ENCODE measurements around the gene RBM33. TPM values are rescaled to one million over a fixed set of nuclear protein-coding genes. Genes with fewer than 3 reads are reported as not detected.

Gene RBM33
- total and polyA plus RNA-seq, 9 of the 15 experiments (the other 6 are each of a cell fraction or from before 2014, with no cell fraction given): 4.4 to 80.7 (median 27.3) TPM

DNA sequence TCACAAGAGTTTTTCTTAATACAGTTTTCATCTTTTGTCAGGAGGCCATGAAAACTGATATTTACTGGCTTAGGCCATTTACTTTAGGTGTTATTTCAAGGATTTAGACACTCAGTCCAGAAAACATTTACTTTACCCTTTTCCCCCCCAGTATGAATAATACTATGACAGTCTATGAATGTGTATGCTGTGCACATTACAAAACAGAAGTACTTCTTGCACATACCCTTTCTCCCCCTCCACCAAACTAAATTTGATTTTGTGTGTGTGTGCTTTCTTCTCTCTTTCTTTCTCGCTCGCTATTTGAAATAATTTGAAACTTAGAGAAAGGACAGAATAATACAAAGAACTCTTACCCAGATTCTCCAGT, 41.3 kb downstream of the RBM33 start:
- Histone ChIP-seq H3K4me2 (ENCODE audit: insufficient read depth, low read length) (no peak overlapping the region), H3K79me2 (ENCODE audit: control insufficient read depth, insufficient read depth, low read length) (peaks cover 67% of the 10 kb centered on the region), H2AFZ (ENCODE audit: low read depth, low read length) (no peak overlapping the region), H3K4me1 (replicated peaks in 1 of 2; ENCODE audit: control insufficient read depth in 2 of 2, insufficient read depth in 2 of 2, low read length in 2 of 2) (peaks cover 0 to 21% of the 10 kb centered on the region in 2 experiments; a peak in 3 of 5 replicates), H3K9me1 (ENCODE audit: control insufficient read depth, insufficient read depth, low read length) (no peaks in the 10 kb centered on the region), H3K9ac (ENCODE audit: insufficient read depth in 1 of 2, low read depth in 2 of 2, low read length in 2 of 2) (no peak overlapping the region), H4K20me1 (replicated peaks; ENCODE audit: control insufficient read depth, insufficient read depth, low read length) (peaks cover 15% of the 10 kb centered on the region), H3K27me3 (ENCODE audit: control insufficient read depth in 2 of 2, insufficient read depth in 2 of 2, low read length in 2 of 2) (no peaks in the 10 kb centered on the region), H3K27ac (ENCODE audit: extremely low read depth, low read depth, low read length) (no peak overlapping the region), H3K9me3 (replicated peaks; ENCODE audit: control insufficient read depth, insufficient read depth, low read depth, low read length) (no peaks in the 10 kb centered on the region), H3K36me3 (ENCODE audit: control insufficient read depth, insufficient read depth, low read length) (peaks cover 54% of the 10 kb centered on the region), H3K4me3 (no peak overlapping the region)
- DNase-seq (ENCODE audit: extremely low read depth in 1 of 4, low spot score in 3 of 4) (no peak), ATAC-seq (no peak), FAIRE-seq (no peak)
- BruUV-seq (replicated peaks): no TSS peak
- in situ Hi-C loops (cut with MboI) (no loop called here), intact Hi-C loops (cut with micrococcal nuclease) (no loop called here)
- WGBS (ENCODE audit: insufficient coverage, low coverage, missing lambda C conversion rate): 97% methylated on average over 2 of the region's 2 CpGs
- POLR2A ChIA-PET: interaction anchor here (0.6 kb wide), 1 partner anchor 9 kb away, joined by 3 read pairs; no protein-coding TSS in a partner anchor
- CTCF ChIA-PET (ENCODE audit: low intra/inter-chr PET ratio): no interaction called here
- TF ChIP-seq NFE2 (IDR thresholded peaks at IDR 0.05; ENCODE audit: low read depth): no peak
- no peak for TF ChIP-seq SMAD4 (CRISPR knock-in tag; conservative IDR thresholded peaks at IDR 0.05)
- no peak for TF ChIP-seq XRCC5 (IDR thresholded peaks at IDR 0.05; ENCODE audit: low read depth, low read length)
- TF ChIP-seq ZNF316 (IDR thresholded peaks at IDR 0.05): no peak
- TF ChIP-seq PTBP1 (IDR thresholded peaks at IDR 0.05; ENCODE audit: low read depth, low read length): no peak
- TF ChIP-seq ZNF41 (CRISPR knock-in tag; conservative IDR thresholded peaks at IDR 0.05): no peak
- TF ChIP-seq GTF2F1 (IDR thresholded peaks at IDR 0.05; ENCODE audit: low read depth, low read length): no peak
- no peak for TF ChIP-seq CTCF (IDR thresholded peaks at IDR 0.05 in 2 of 3, conservative IDR thresholded peaks at IDR 0.05 in 1 of 3; ENCODE audit: insufficient read depth in 2 of 3, low read depth in 1 of 3, low read length in 3 of 3)
- no peak for TF ChIP-seq BRD4 (IDR thresholded peaks at IDR 0.05)
- TF ChIP-seq NFE2L1 (tag; IDR thresholded peaks at IDR 0.05; ENCODE audit: borderline replicate concordance, low read depth): no peak
- TF ChIP-seq CXXC5 (CRISPR knock-in tag; IDR thresholded peaks at IDR 0.05): no peak
- TF ChIP-seq L3MBTL2 (IDR thresholded peaks at IDR 0.05): no peak
- TF ChIP-seq RUNX1 (IDR thresholded peaks at IDR 0.05; ENCODE audit: low read depth): no peak
- TF ChIP-seq, protein P1, sequence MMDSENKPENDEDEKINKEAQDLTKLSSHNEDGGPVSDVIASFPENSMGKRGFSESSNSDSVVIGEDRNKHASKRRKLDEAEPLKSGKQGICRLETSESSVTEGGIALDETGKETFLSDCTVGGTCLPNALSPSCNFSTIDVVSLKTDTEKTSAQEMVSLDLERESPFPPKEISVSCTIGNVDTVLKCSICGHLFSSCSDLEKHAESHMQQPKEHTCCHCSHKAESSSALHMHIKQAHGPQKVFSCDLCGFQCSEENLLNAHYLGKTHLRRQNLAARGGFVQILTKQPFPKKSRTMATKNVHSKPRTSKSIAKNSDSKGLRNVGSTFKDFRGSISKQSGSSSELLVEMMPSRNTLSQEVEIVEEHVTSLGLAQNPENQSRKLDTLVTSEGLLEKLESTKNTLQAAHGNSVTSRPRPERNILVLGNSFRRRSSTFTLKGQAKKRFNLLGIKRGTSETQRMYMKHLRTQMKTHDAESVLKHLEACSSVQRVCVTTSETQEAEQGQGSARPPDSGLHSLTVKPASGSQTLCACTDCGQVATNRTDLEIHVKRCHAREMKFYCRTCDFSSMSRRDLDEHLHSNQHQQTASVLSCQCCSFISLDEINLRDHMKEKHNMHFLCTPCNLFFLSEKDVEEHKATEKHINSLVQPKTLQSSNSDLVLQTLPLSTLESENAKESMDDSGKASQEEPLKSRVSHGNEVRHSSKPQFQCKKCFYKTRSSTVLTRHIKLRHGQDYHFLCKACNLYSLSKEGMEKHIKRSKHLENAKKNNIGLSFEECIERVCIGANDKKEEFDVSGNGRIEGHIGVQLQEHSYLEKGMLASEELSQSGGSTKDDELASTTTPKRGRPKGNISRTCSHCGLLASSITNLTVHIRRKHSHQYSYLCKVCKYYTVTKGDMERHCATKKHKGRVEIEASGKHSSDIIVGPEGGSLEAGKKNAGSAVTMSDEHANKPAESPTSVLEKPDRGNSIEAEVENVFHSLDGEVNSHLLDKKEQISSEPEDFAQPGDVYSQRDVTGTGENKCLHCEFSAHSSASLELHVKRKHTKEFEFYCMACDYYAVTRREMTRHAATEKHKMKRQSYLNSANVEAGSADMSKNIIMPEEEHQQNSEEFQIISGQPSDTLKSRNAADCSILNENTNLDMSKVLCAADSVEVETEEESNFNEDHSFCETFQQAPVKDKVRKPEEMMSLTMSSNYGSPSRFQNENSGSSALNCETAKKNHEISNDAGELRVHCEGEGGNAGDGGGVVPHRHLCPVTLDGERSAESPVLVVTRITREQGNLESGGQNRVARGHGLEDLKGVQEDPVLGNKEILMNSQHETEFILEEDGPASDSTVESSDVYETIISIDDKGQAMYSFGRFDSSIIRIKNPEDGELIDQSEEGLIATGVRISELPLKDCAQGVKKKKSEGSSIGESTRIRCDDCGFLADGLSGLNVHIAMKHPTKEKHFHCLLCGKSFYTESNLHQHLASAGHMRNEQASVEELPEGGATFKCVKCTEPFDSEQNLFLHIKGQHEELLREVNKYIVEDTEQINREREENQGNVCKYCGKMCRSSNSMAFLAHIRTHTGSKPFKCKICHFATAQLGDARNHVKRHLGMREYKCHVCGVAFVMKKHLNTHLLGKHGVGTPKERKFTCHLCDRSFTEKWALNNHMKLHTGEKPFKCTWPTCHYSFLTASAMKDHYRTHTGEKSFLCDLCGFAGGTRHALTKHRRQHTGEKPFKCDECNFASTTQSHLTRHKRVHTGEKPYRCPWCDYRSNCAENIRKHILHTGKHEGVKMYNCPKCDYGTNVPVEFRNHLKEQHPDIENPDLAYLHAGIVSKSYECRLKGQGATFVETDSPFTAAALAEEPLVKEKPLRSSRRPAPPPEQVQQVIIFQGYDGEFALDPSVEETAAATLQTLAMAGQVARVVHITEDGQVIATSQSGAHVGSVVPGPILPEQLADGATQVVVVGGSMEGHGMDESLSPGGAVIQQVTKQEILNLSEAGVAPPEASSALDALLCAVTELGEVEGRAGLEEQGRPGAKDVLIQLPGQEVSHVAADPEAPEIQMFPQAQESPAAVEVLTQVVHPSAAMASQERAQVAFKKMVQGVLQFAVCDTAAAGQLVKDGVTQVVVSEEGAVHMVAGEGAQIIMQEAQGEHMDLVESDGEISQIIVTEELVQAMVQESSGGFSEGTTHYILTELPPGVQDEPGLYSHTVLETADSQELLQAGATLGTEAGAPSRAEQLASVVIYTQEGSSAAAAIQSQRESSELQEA (IDR thresholded peaks at IDR 0.05; ENCODE audit: low read depth): no peak

Data from K562 (cell line).